C4-2B (cell line): Measurements from ENCODE around the gene PARS2.

ENCODE experiments used
- H3K27ac ChIP-seq: fragments of 450-650 bp; 2 replicates; pipeline ENCODE4 v1.5.1; 2017
- CTCF ChIP-seq: fragments of 450-650 bp; conservative IDR thresholded peaks from 2 replicates; pipeline ENCODE4 v1.5.1; 2017; ENCODE audit warnings: mild to moderate bottlenecking
- ZFX ChIP-seq: fragments of 450-650 bp; IDR thresholded peaks from 2 replicates; pipeline ENCODE4 v1.6.1; 2017

The PARS2 gene

GRCh38 chr1:54791880-54792522 lies 27.7 kb upstream of the PARS2 start:
- TF ChIP-seq ZFX (no peak), CTCF (peak; percentile 89)
- H3K27ac ChIP-seq, result no peak overlapping the region

- TF ChIP-seq CTCF (no peak), ZFX (no peak)
- no peak overlapping the region for H3K27ac ChIP-seq
These were observed 24.1 kb upstream of the PARS2 start for GRCh38 chr1:54788459-54788858.

- TF ChIP-seq CTCF (no peak), ZFX (no peak)
- H3K27ac ChIP-seq, result no peak overlapping the region
These were observed 23.3 kb upstream of the PARS2 start for GRCh38 chr1:54787604-54788003.

- TF ChIP-seq ZFX, result no peak
- TF ChIP-seq CTCF, result no peak
- no peak overlapping the region for H3K27ac ChIP-seq
These were observed 22.5 kb upstream of the PARS2 start for GRCh38 chr1:54786778-54787177.

- no peak overlapping the region for H3K27ac ChIP-seq
- TF ChIP-seq ZFX (no peak), CTCF (no peak)
These were observed 19.7 kb upstream of the PARS2 start for GRCh38 chr1:54784066-54784465.

GRCh38 chr1:54782588-54782987 lies 18.3 kb upstream of the PARS2 start:
- H3K27ac ChIP-seq, result no peak overlapping the region
- TF ChIP-seq CTCF (no peak), ZFX (no peak)

GRCh38 chr1:54782156-54782555 lies 17.8 kb upstream of the PARS2 start:
- H3K27ac ChIP-seq, result no peak overlapping the region
- TF ChIP-seq ZFX (no peak), CTCF (no peak)
